Activated gamma-delta T cell treated with anti-CD3 and anti-CD28 coated beads, Interleukin-2, amount 50 U/mL, for 16 hours (primary cell): ENCODE measurements around the gene PXMP2.
"Not testable (repeated sequence)": the region's sequence is repeated elsewhere in the genome, so short reads cannot be mapped to it uniquely, and the experiment has no call there.

Source experiments
- DNase-seq: peaks from one replicate; pipeline ENCODE4 v3.0.0-alpha.2; 2020; ENCODE audit warnings: low read depth

Gene PXMP2

GRCh38 chr12:132753670-132754069 lies 66.3 kb downstream of the PXMP2 start:
- DNase-seq: not testable (repeated sequence)

GRCh38 chr12:132754160-132754932 lies 67.0 kb downstream of the PXMP2 start:
- no peak for DNase-seq
